ENCODE measurements around the gene DNAJC5G.

The DNAJC5G gene

DNA sequence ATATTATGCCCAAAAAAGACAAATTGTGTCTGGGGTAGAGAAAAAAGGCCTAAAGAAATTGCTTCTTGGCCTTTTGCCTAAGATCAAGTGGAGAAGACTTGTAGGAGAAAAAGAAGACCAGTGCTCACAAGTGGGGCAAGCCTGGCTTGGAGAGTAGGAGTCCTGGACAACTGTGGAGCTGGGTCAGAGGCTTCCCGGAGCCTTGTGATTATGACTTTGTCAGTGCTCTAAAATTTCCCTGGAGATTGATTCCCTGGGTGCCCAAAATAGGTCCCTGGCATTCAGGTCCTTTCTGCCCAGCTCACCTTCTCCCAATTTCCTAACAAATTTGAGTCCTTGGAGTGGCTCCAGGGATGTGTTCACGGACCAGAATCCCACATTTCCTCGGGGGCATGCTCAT, 6.2 kb downstream of the DNAJC5G start:
- peaks cover 9% of the 10 kb centered on the region; the same call in 1 of the 2 replicates for H3K27me3 ChIP-seq (ENCODE audit: low read depth, low read length)
- H3K36me3 ChIP-seq (replicated peaks; ENCODE audit: low read depth, low read length), result no peaks in the 10 kb centered on the region
- H3K27ac ChIP-seq (ENCODE audit: low read length), result no peak overlapping the region
- no peak for TF ChIP-seq EZH2phosphoT487 (IDR thresholded peaks at IDR 0.05; ENCODE audit: low read depth)
- TF ChIP-seq, protein P1, sequence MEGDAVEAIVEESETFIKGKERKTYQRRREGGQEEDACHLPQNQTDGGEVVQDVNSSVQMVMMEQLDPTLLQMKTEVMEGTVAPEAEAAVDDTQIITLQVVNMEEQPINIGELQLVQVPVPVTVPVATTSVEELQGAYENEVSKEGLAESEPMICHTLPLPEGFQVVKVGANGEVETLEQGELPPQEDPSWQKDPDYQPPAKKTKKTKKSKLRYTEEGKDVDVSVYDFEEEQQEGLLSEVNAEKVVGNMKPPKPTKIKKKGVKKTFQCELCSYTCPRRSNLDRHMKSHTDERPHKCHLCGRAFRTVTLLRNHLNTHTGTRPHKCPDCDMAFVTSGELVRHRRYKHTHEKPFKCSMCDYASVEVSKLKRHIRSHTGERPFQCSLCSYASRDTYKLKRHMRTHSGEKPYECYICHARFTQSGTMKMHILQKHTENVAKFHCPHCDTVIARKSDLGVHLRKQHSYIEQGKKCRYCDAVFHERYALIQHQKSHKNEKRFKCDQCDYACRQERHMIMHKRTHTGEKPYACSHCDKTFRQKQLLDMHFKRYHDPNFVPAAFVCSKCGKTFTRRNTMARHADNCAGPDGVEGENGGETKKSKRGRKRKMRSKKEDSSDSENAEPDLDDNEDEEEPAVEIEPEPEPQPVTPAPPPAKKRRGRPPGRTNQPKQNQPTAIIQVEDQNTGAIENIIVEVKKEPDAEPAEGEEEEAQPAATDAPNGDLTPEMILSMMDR (IDR thresholded peaks at IDR 0.05; ENCODE audit: low read depth, low read length), result no peak
- H2AFZ ChIP-seq (ENCODE audit: low read depth, low read length), result no peak overlapping the region
- no peak overlapping the region for H3K4me2 ChIP-seq (ENCODE audit: low read length)
- no peak overlapping the region for H3K4me3 ChIP-seq (ENCODE audit: low read length)
- H3K9ac ChIP-seq (ENCODE audit: low read length), result no peak overlapping the region
- H4K20me1 ChIP-seq (ENCODE audit: insufficient read depth, low read length), result no peaks in the 10 kb centered on the region
- H3K4me1 ChIP-seq (ENCODE audit: low read length), result peaks cover 9% of the 10 kb centered on the region
- H3K79me2 ChIP-seq (ENCODE audit: low read length), result no peaks in the 10 kb centered on the region
- H3K9me3 ChIP-seq (ENCODE audit: insufficient read depth, low read length), result no peaks in the 10 kb centered on the region

GRCh38 chr2:27281855-27282559, 6.8 kb downstream of the DNAJC5G start, which contains the start of gene TRIM54:
Gene TRIM54, plus strand, starts transcription at chr2:27282429. Its CDS starts 303 bp downstream, at chr2:27282732.
- H3K4me3 ChIP-seq (ENCODE audit: low read length), result no peak within 1 kb of the TSS
- H3K9ac ChIP-seq (ENCODE audit: low read length), result no peak within 1 kb of the TSS

GRCh38 chr2:27282892-27283291, 7.7 kb downstream of the DNAJC5G start:
- Histone ChIP-seq H3K4me3 (ENCODE audit: low read length) (no peak overlapping the region), H4K20me1 (ENCODE audit: insufficient read depth, low read length) (no peaks in the 10 kb centered on the region), H3K9ac (ENCODE audit: low read length) (no peak overlapping the region), H3K27me3 (ENCODE audit: low read depth, low read length) (0 out of 2 replicates have a peak, but pooled peaks cover 13% of the 10 kb centered on the region), H3K4me1 (ENCODE audit: low read length) (peaks cover 9% of the 10 kb centered on the region), H3K9me3 (ENCODE audit: insufficient read depth, low read length) (no peaks in the 10 kb centered on the region), H3K79me2 (ENCODE audit: low read length) (no peaks in the 10 kb centered on the region), H2AFZ (ENCODE audit: low read depth, low read length) (no peak overlapping the region), H3K4me2 (ENCODE audit: low read length) (no peak overlapping the region), H3K27ac (ENCODE audit: low read length) (no peak overlapping the region), H3K36me3 (replicated peaks; ENCODE audit: low read depth, low read length) (no peaks in the 10 kb centered on the region)
- TF ChIP-seq EZH2phosphoT487 (IDR thresholded peaks at IDR 0.05; ENCODE audit: low read depth), result no peak
- TF ChIP-seq, protein P1 (IDR thresholded peaks at IDR 0.05; ENCODE audit: low read depth, low read length), result no peak

More at GRCh38 chr2:27281855-27282559, 6.8 kb downstream of the DNAJC5G start, which contains the start of gene TRIM54:
- Histone ChIP-seq H2AFZ (ENCODE audit: low read depth, low read length) (no peak within 1 kb of the TSS), H3K4me1 (ENCODE audit: low read length) (peaks cover 9% of the 10 kb centered on the region), H3K27ac (ENCODE audit: low read length) (no peak within 1 kb of the TSS), H3K36me3 (replicated peaks; ENCODE audit: low read depth, low read length) (no peaks in the 10 kb centered on the region), H3K9me3 (ENCODE audit: insufficient read depth, low read length) (no peaks in the 10 kb centered on the region), H4K20me1 (ENCODE audit: insufficient read depth, low read length) (no peaks in the 10 kb centered on the region), H3K79me2 (ENCODE audit: low read length) (no peaks in the 10 kb centered on the region), H3K27me3 (ENCODE audit: low read depth, low read length) (0 out of 2 replicates have a peak, but pooled peaks cover 10% of the 10 kb centered on the region), H3K4me2 (ENCODE audit: low read length) (no peak within 1 kb of the TSS)
- TF ChIP-seq, protein P1 (IDR thresholded peaks at IDR 0.05; ENCODE audit: low read depth, low read length), result no peak
- TF ChIP-seq EZH2phosphoT487 (IDR thresholded peaks at IDR 0.05; ENCODE audit: low read depth), result no peak

DNA sequence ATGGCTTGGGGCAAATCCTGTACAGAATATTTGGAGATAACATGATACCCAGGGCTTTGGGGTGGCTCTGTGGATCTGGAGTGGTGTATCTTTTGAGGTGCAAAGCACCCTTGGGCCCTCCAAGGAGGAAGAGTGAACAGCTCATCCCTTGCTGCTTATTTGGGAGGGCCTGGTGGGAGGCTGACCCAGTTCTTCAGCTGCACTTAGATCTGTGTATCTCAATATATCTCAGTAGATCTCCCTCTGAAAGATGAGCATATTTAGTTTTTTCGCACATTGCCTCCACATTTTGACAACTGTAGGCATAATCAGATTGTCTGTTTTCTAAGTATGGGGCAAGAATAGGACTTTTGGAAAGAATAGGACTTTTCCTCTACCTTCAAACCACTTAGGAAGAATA, 9.8 kb downstream of the DNAJC5G start:
- TF ChIP-seq, protein P1 (IDR thresholded peaks at IDR 0.05; ENCODE audit: low read depth, low read length), result no peak
- TF ChIP-seq EZH2phosphoT487 (IDR thresholded peaks at IDR 0.05; ENCODE audit: low read depth), result no peak
- Histone ChIP-seq H3K36me3 (replicated peaks; ENCODE audit: low read depth, low read length) (no peaks in the 10 kb centered on the region), H3K9me3 (ENCODE audit: insufficient read depth, low read length) (no peaks in the 10 kb centered on the region), H3K4me2 (ENCODE audit: low read length) (no peak overlapping the region), H4K20me1 (ENCODE audit: insufficient read depth, low read length) (no peaks in the 10 kb centered on the region), H3K4me1 (ENCODE audit: low read length) (peaks cover 5% of the 10 kb centered on the region), H3K9ac (ENCODE audit: low read length) (no peak overlapping the region), H3K27ac (ENCODE audit: low read length) (no peak overlapping the region), H3K79me2 (ENCODE audit: low read length) (no peaks in the 10 kb centered on the region), H3K4me3 (ENCODE audit: low read length) (no peak overlapping the region), H3K27me3 (ENCODE audit: low read depth, low read length) (peaks cover 20% of the 10 kb centered on the region; the same call in 1 of the 2 replicates), H2AFZ (ENCODE audit: low read depth, low read length) (no peak overlapping the region)
